Thymus (tissue), 14 donors: ENCODE data around the gene SNX7. TPM values are rescaled to one million over a fixed set of nuclear protein-coding genes. Genes with fewer than 3 reads are reported as not detected.
A peak's percentile ranks its signal among the peaks of the same experiment; 100 is the strongest.

Experiments
- DNase-seq, 9 donors: peaks; one replicate each; pipeline ENCODE4 v3.0.0-alpha.2; 2013; ENCODE audit warnings: low spot score in 9 of 9, low read depth in 6 of 9, missing footprints in 1 of 9
- H3K27ac ChIP-seq, 2 donors: one replicate each; pipeline ENCODE4 v1.5.1; 2013; ENCODE audit warnings: control low read depth in 1 of 2, low read depth in 1 of 2, low read length in 1 of 2, mild to moderate bottlenecking in 1 of 2, moderate library complexity in 1 of 2
- H3K27me3 ChIP-seq, 2 donors: one replicate each; pipeline ENCODE4 v1.5.1; 2013; ENCODE audit warnings: low read length in 1 of 2; ENCODE audit not compliant: control insufficient read depth in 2 of 2, insufficient read depth in 1 of 2
- H3K36me3 ChIP-seq, 2 donors: one replicate each; pipeline ENCODE4 v1.5.1; 2013; ENCODE audit warnings: low read length in 1 of 2, mild to moderate bottlenecking in 1 of 2, moderate library complexity in 1 of 2; ENCODE audit not compliant: control insufficient read depth in 2 of 2, insufficient read depth in 2 of 2
- H3K4me1 ChIP-seq, 2 donors: one replicate each; pipeline ENCODE4 v1.5.1; 2013; ENCODE audit warnings: low read length in 2 of 2; ENCODE audit not compliant: control insufficient read depth in 2 of 2, insufficient read depth in 2 of 2
- H3K4me3 ChIP-seq, 2 donors: one replicate each; pipeline ENCODE4 v1.5.1; 2013; ENCODE audit warnings: low read length in 2 of 2, control low read depth in 1 of 2, mild to moderate bottlenecking in 1 of 2
- H3K9me3 ChIP-seq, 2 donors: one replicate each; pipeline ENCODE4 v1.5.1; 2013; ENCODE audit warnings: low read length in 1 of 2, mild to moderate bottlenecking in 1 of 2; ENCODE audit not compliant: control insufficient read depth in 2 of 2, insufficient read depth in 1 of 2
- WGBS: extraction: QIAGEN DNeasy Blood & Tissue Kit; methylation state at CpG from one replicate; pipeline ENCODE4 v1.1.7; 2013; 5-methylcytosine and 5-hydroxymethylcytosine counted together
- long read RNA-seq, 10 donors: transcript quantifications; one replicate each; lab custom pipeline, GENCODE V29; 2026
- polyA plus RNA-seq: library from polyadenylated mRNA; stranded (reverse); fragments of 200-250 nt; gene quantifications from one replicate; pipeline ENCODE4 v1.2.3, GENCODE V29; 2013
- total RNA-seq: library from RNA; stranded (reverse); fragments of 120-200 nt; gene quantifications from one replicate; pipeline ENCODE4 v1.2.4, GENCODE V29; 2013
- donor health status: healthy.

Gene SNX7
- total RNA-seq (6.0 TPM), polyA plus RNA-seq (10.3 TPM)
- long read RNA-seq, donor 1, result 0 reads
- long read RNA-seq, donor 2, partial matches to known transcripts, result 0 of 2 reads
- long read RNA-seq, donor 2, other reads (novel, unspliced or antisense), result 0 of 2 reads
- long read RNA-seq, donor 3, partial matches to known transcripts, result 0 of 1 reads
- long read RNA-seq, donor 3, other reads (novel, unspliced or antisense), result 0 of 1 reads
- long read RNA-seq, donor 4, partial matches to known transcripts, result 0 of 1 reads
- long read RNA-seq, donor 4, other reads (novel, unspliced or antisense), result 0 of 1 reads
- long read RNA-seq, donor 5, partial matches to known transcripts, result 11 of 13 reads
- long read RNA-seq, donor 5, other reads (novel, unspliced or antisense), result 0 of 13 reads
- long read RNA-seq, donor 6, partial matches to known transcripts, result 0 of 3 reads
- long read RNA-seq, donor 6, other reads (novel, unspliced or antisense), result 0 of 3 reads
- long read RNA-seq, donor 7, result 0 reads
- long read RNA-seq, donor 8, partial matches to known transcripts, result 0 of 2 reads
- long read RNA-seq, donor 8, other reads (novel, unspliced or antisense), result 0 of 2 reads
- long read RNA-seq, donor 9, partial matches to known transcripts, result 0 of 2 reads
- long read RNA-seq, donor 9, other reads (novel, unspliced or antisense), result 0 of 2 reads
- long read RNA-seq, donor 10, partial matches to known transcripts, result 0 of 1 reads
- long read RNA-seq, donor 10, other reads (novel, unspliced or antisense), result 0 of 1 reads

- Histone ChIP-seq H3K4me1 (peaks cover 0 to 4% of the 10 kb centered on the region in 2 donors), H3K27ac (peak within 1 kb of the TSS; percentile 47 to 51), H3K36me3 (no peaks in the 10 kb centered on the region), H3K27me3 (peaks cover 21 to 44% of the 10 kb centered on the region in 2 donors), H3K4me3 (peak within 1 kb of the TSS; percentile 38 to 42), H3K9me3 (no peaks in the 10 kb centered on the region)
- peak in 1 of 9 donors; percentile 14 for DNase-seq
- WGBS, result 1% methylated on average over 80 of the region's 80 CpGs
These were observed at the start of gene SNX7 for GRCh38 chr1:98661544-98662355. Gene SNX7, plus strand, starts transcription at chr1:98661721. Its CDS starts 11 bp downstream, at chr1:98661732.

DNA sequence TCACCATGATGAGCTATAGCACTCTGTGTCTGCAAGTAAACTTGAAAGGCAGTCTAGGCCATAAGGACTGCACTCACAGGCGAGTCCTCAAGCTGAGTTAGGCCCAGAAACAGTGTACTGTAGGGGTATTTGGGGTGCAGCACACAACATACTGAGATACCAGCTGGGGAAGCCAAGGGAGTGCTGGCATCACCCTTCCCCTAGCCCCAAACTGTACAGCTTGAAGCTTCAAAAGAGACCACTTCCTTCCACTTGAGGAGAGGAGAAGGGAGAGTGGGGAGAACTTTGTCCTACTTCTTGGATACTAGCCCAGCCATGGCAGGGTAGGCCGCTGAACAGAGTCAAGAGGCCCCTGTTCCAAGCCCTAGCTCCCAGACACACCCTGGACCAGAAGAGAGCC is 24.2 kb upstream of the SNX7 start:
- Histone ChIP-seq H3K4me1 (no peaks in the 10 kb centered on the region), H3K27ac (no peak overlapping the region), H3K27me3 (no peaks in the 10 kb centered on the region), H3K36me3 (no peaks in the 10 kb centered on the region), H3K9me3 (no peaks in the 10 kb centered on the region), H3K4me3 (no peak overlapping the region)
- no peak for DNase-seq
- WGBS, result 75% methylated on average over 2 of the region's 2 CpGs

- H3K9me3 ChIP-seq, result no peaks in the 10 kb centered on the region
These were observed 23.3 kb upstream of the SNX7 start for GRCh38 chr1:98638185-98638584.

DNA sequence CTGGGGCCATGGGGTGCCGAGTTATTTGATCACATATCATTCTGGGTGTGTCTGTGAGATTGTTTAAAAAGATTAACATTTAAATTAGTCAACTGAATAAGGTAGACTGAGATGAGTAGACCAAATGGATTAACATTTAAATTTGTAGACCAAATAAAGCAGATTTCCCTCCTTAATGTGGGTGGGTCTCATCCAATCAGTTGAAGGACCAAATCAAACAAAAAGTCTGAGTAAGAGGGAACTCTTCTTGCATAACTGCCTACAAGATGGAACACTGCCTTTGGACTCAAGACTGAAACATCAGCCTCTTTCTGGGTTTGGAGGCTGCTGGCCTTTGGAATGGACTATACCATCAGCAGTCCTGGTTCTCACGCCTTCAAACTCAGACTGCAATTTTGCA is 17.0 kb upstream of the SNX7 start:
- Histone ChIP-seq H3K4me3 (no peak overlapping the region), H3K9me3 (no peaks in the 10 kb centered on the region), H3K36me3 (no peaks in the 10 kb centered on the region), H3K27ac (no peak overlapping the region), H3K27me3 (no peaks in the 10 kb centered on the region), H3K4me1 (no peaks in the 10 kb centered on the region)
- WGBS, result 84% methylated on average over 2 of the region's 2 CpGs
- DNase-seq, result no peak

More at GRCh38 chr1:98638185-98638584, 23.3 kb upstream of the SNX7 start:
- no peak overlapping the region for H3K4me3 ChIP-seq
- DNase-seq, result no peak
- no peaks in the 10 kb centered on the region for H3K4me1 ChIP-seq
- H3K27me3 ChIP-seq, result no peaks in the 10 kb centered on the region
- no peaks in the 10 kb centered on the region for H3K36me3 ChIP-seq
- H3K27ac ChIP-seq, result no peak overlapping the region

- H3K4me3 ChIP-seq, result no peak overlapping the region
- no peak for DNase-seq
- no peaks in the 10 kb centered on the region for H3K27me3 ChIP-seq
- H3K36me3 ChIP-seq, result no peaks in the 10 kb centered on the region
- H3K27ac ChIP-seq, result no peak overlapping the region
- H3K9me3 ChIP-seq, result peaks cover 0 to 13% of the 10 kb centered on the region in 2 donors
- H3K4me1 ChIP-seq, result no peaks in the 10 kb centered on the region
- 89% methylated on average over 6 of the region's 6 CpGs for WGBS
These were observed 10.3 kb upstream of the SNX7 start for GRCh38 chr1:98651116-98651632.

DNA sequence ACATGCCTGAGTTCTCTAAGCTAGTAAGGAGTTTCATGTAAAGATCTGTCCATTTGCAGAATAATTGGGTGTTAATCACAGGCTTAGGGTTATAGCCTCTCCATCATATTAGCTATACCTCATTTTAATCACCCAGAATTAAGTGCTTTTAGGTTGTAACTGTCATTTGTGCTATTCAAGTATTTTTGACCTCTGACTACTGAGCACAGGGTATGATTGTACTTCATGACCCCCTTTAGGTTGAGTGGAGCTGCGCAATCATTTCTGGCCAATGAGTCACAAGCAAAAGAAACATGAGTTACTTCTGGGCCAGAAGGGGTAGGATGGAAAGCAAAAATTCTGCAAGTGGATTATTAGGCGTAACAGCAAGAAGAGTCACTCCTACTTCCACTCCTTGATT is 8.4 kb upstream of the SNX7 start:
- no peak overlapping the region for H3K4me3 ChIP-seq
- no peak for DNase-seq
- no peaks in the 10 kb centered on the region for H3K4me1 ChIP-seq
- H3K27ac ChIP-seq, result no peak overlapping the region
- H3K36me3 ChIP-seq, result no peaks in the 10 kb centered on the region
- 97% methylated on average over 2 of the region's 2 CpGs for WGBS
- H3K9me3 ChIP-seq, result peaks cover 0 to 13% of the 10 kb centered on the region in 2 donors
- no peaks in the 10 kb centered on the region for H3K27me3 ChIP-seq

DNA sequence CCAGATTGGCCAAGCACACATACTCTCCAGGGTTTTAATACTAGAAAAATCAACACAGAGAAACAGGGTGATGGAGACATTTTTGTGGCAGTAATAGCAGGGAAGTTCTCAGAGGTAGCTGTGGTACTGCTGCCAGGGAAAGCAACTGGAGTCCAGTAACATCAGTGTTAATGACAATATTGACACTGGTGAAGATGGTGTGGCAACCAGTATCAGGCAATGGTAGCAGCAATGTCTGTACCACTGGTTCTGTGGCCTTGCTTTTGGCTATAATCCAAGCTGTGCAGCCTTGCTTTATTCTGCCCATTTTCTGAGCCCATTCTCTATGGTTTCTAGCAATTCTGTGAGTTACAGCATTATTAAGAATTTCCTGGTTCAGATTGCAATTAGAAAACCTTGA is 1.6 kb upstream of the SNX7 start:
- H3K4me3 ChIP-seq, result no peak overlapping the region
- H3K27ac ChIP-seq, result no peak overlapping the region
- H3K36me3 ChIP-seq, result no peaks in the 10 kb centered on the region
- H3K9me3 ChIP-seq, result no peaks in the 10 kb centered on the region
- peaks cover 21 to 44% of the 10 kb centered on the region in 2 donors for H3K27me3 ChIP-seq
- no peak for DNase-seq
- peaks cover 0 to 4% of the 10 kb centered on the region in 2 donors for H3K4me1 ChIP-seq

- Histone ChIP-seq H3K27me3 (peaks cover 21 to 44% of the 10 kb centered on the region in 2 donors), H3K36me3 (no peaks in the 10 kb centered on the region), H3K9me3 (no peaks in the 10 kb centered on the region), H3K27ac (peak overlapping the region; percentile 47 to 51), H3K4me3 (peak overlapping the region; percentile 22 to 42), H3K4me1 (peaks cover 0 to 4% of the 10 kb centered on the region in 2 donors)
- WGBS, result 8% methylated on average over 25 of the region's 25 CpGs
- DNase-seq, result no peak
These were observed 479 bp upstream of the SNX7 start for GRCh38 chr1:98660940-98661543.
